Endometrium (tissue), 2 donors: ENCODE data around the gene SARS2.
"Not testable (repeated sequence)": the region's sequence is repeated elsewhere in the genome, so short reads cannot be mapped to it uniquely, and the experiment has no call there.

Source experiments
- FAIRE-seq: peaks from 2 replicates; lab custom pipeline; 2012; peaks lifted over from hg19 to GRCh38; lab: Jason Lieb, UNC
- donor health status: control.
- donor health status: control.

SARS2 gene

GRCh38 chr19:38892841-38893240, 37.7 kb downstream of the SARS2 start:
- no peak for FAIRE-seq

GRCh38 chr19:38891771-38892170, 38.8 kb downstream of the SARS2 start:
- no peak for FAIRE-seq

GRCh38 chr19:38890686-38891085, 39.9 kb downstream of the SARS2 start:
- FAIRE-seq = no peak

GRCh38 chr19:38889803-38890202, 40.8 kb downstream of the SARS2 start:
- FAIRE-seq = no peak

- no peak for FAIRE-seq
Measured at GRCh38 chr19:38888876-38889275, 41.7 kb downstream of the SARS2 start.

GRCh38 chr19:38884691-38885090, 45.9 kb downstream of the SARS2 start:
- not testable (repeated sequence) for FAIRE-seq

GRCh38 chr19:38883286-38883685, 47.3 kb downstream of the SARS2 start:
- no peak for FAIRE-seq

- FAIRE-seq = no peak
Measured at GRCh38 chr19:38880882-38881609, 49.5 kb downstream of the SARS2 start.

GRCh38 chr19:38880076-38880881, 50.3 kb downstream of the SARS2 start:
- no peak for FAIRE-seq

- no peak for FAIRE-seq
Measured at GRCh38 chr19:38879400-38879751, 51.2 kb downstream of the SARS2 start.

GRCh38 chr19:38878575-38879399, 51.8 kb downstream of the SARS2 start:
- no peak for FAIRE-seq

- no peak for FAIRE-seq
Measured at GRCh38 chr19:38877781-38878574, 52.6 kb downstream of the SARS2 start, which contains the start of gene RINL. TSS of gene RINL (minus strand) at chr19:38878275. CDS start at chr19:38876742, 1,533 bp downstream.

- FAIRE-seq = no peak
Measured at GRCh38 chr19:38875656-38876395, 54.7 kb downstream of the SARS2 start.

- FAIRE-seq = not testable (repeated sequence)
Measured at GRCh38 chr19:38873400-38873799, 57.2 kb downstream of the SARS2 start.

- no peak for FAIRE-seq
Measured at GRCh38 chr19:38870612-38871011, 60.0 kb downstream of the SARS2 start.

GRCh38 chr19:38869836-38870607, 60.5 kb downstream of the SARS2 start:
- FAIRE-seq = no peak

- no peak for FAIRE-seq
Measured at GRCh38 chr19:38869160-38869835, 61.3 kb downstream of the SARS2 start.

- no peak for FAIRE-seq
Measured at GRCh38 chr19:38868551-38868950, 62.0 kb downstream of the SARS2 start.

GRCh38 chr19:38867171-38867780, 63.3 kb downstream of the SARS2 start:
- no peak for FAIRE-seq
